ENCODE data around the gene TWF2.

DNA sequence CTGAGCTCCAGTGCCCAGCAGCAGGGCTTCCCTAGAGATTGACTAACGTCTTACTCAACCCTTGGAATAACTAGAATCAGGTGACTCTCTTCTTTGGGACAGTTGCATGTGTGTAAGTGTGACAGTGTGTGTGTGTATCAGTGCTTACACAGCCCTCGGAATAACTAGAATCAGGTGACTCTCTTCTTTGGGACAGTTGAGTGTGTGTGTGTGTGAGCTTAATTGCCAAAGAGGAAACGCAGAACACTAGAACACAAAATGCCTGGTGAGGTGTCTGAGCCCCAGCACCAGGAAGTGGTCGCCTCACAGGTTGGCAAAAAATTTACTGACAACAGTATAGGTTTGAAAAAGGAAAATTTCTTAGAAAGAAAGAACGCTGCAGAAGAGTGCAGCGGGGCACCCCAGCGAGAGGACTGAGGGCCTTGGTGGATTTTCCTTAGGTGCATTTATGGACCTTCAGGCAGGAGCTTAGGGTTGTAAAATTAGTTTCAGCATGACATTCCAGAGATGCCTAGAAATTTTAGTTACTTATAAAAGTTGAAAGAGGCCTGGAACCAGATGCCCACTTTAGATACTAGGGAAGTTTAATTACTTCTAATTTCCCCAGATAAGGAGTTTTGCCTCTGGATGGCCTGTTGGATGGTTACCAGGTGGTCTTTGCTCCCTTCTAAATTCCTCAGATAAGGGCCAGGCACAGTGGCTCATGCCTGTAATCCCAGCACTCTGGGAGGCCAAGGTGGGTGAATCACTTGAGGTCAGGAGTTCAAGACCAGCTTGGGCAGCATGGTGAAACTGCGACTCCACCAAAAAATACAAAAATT is 43.2 kb upstream of the TWF2 start:
- TF ChIP-seq, protein P1, sequence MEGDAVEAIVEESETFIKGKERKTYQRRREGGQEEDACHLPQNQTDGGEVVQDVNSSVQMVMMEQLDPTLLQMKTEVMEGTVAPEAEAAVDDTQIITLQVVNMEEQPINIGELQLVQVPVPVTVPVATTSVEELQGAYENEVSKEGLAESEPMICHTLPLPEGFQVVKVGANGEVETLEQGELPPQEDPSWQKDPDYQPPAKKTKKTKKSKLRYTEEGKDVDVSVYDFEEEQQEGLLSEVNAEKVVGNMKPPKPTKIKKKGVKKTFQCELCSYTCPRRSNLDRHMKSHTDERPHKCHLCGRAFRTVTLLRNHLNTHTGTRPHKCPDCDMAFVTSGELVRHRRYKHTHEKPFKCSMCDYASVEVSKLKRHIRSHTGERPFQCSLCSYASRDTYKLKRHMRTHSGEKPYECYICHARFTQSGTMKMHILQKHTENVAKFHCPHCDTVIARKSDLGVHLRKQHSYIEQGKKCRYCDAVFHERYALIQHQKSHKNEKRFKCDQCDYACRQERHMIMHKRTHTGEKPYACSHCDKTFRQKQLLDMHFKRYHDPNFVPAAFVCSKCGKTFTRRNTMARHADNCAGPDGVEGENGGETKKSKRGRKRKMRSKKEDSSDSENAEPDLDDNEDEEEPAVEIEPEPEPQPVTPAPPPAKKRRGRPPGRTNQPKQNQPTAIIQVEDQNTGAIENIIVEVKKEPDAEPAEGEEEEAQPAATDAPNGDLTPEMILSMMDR (IDR thresholded peaks at IDR 0.05; ENCODE audit: low read length), result no peak
- no peak for TF ChIP-seq EZH2 (IDR thresholded peaks at IDR 0.05; ENCODE audit: borderline replicate concordance, low read length)

Data from OCI-LY1 (cell line).